DOHH2 (cell line): Measurements from ENCODE around the gene GABRG2.

Experiments used
- H3F3A ChIP-seq: fragments of 200-600 bp; sonication (generic), shearing (Covaris generic); 2 replicates; pipeline ENCODE4 v1.6.0; 2016; ENCODE audit warnings: antibody characterized with exemption, mild to moderate bottlenecking; ENCODE audit not compliant: control insufficient read depth, insufficient read depth
- H3K27ac ChIP-seq: fragments of 200-600 bp; sonication (generic); 2 replicates; pipeline ENCODE4 v1.5.1; 2014; ENCODE audit warnings: low read depth, mild to moderate bottlenecking, low read length, moderate library complexity
- H3K27me3 ChIP-seq: fragments of 200-600 bp; sonication (generic); 2 replicates; pipeline ENCODE4 v1.6.1; 2014; ENCODE audit warnings: mild to moderate bottlenecking, low read length, mixed read lengths; ENCODE audit not compliant: control insufficient read depth
- H3K36me3 ChIP-seq: fragments of 200-600 bp; sonication (generic); 2 replicates; pipeline ENCODE4 v1.6.1; 2014; ENCODE audit warnings: mild to moderate bottlenecking, low read length, moderate library complexity, mixed read lengths; ENCODE audit not compliant: control insufficient read depth
- H3K4me1 ChIP-seq: fragments of 200-600 bp; sonication (generic); 2 replicates; pipeline ENCODE4 v1.6.1; 2014; ENCODE audit warnings: mild to moderate bottlenecking, low read length, mixed read lengths; ENCODE audit not compliant: control insufficient read depth
- H3K4me2 ChIP-seq: fragments of 200-600 bp; sonication (generic); 2 replicates; pipeline ENCODE4 v1.6.0; 2014; ENCODE audit warnings: mild to moderate bottlenecking, low read length, moderate library complexity
- H3K4me3 ChIP-seq: fragments of 200-600 bp; sonication (generic); 2 replicates; pipeline ENCODE4 v1.5.1; 2014; ENCODE audit warnings: mild to moderate bottlenecking, low read length, mixed read lengths
- H3K79me2 ChIP-seq: fragments of 200-600 bp; sonication (generic); 2 replicates; pipeline ENCODE4 v1.6.1; 2014; ENCODE audit warnings: mild to moderate bottlenecking, low read length, mixed read lengths; ENCODE audit not compliant: control insufficient read depth
- H3K9me2 ChIP-seq: fragments of 200-600 bp; sonication (generic); replicated peaks from 2 replicates; pipeline ENCODE4 v1.6.1; 2014; ENCODE audit warnings: mild to moderate bottlenecking, low read length, mixed read lengths; ENCODE audit not compliant: control insufficient read depth
- H3K9me3 ChIP-seq: fragments of 200-600 bp; sonication (generic); 2 replicates; pipeline ENCODE4 v1.6.1; 2014; ENCODE audit warnings: antibody characterized with exemption, low read length, mixed read lengths; ENCODE audit not compliant: control insufficient read depth, insufficient read depth
- H4K20me1 ChIP-seq: fragments of 200-600 bp; sonication (generic); 2 replicates; pipeline ENCODE4 v1.6.0; 2014; ENCODE audit warnings: low read depth, mild to moderate bottlenecking, antibody characterized with exemption, low read length, moderate library complexity; ENCODE audit not compliant: control insufficient read depth, insufficient read depth
- CTCF ChIP-seq: fragments of 200-600 bp; sonication (generic); IDR thresholded peaks from one replicate; pipeline ENCODE4 v1.5.1; 2014; ENCODE audit warnings: antibody characterized with exemption, mild to moderate bottlenecking, low read depth, low read length; ENCODE audit not compliant: poor library complexity, severe bottlenecking
- EZH2phosphoT487 ChIP-seq: fragments of 200-600 bp; sonication (generic); IDR thresholded peaks from 2 replicates; pipeline ENCODE4 v1.6.1; 2017; ENCODE audit warnings: borderline replicate concordance, mild to moderate bottlenecking, antibody characterized with exemption, low read length, moderate library complexity, mixed read lengths

GABRG2 gene

GRCh38 chr5:162154242-162154641 is 86.7 kb downstream of the GABRG2 start:
- H3F3A ChIP-seq: no peaks in the 10 kb centered on the region
- no peaks in the 10 kb centered on the region for H3K9me2 ChIP-seq
- H3K4me1 ChIP-seq: no peaks in the 10 kb centered on the region
- no peak overlapping the region for H3K4me2 ChIP-seq
- no peak overlapping the region for H3K4me3 ChIP-seq
- TF ChIP-seq CTCF (no peak), EZH2phosphoT487 (no peak)
- H3K36me3 ChIP-seq: no peaks in the 10 kb centered on the region
- H3K27ac ChIP-seq: no peak overlapping the region
- H3K27me3 ChIP-seq: no peaks in the 10 kb centered on the region
- no peaks in the 10 kb centered on the region for H3K9me3 ChIP-seq
- H4K20me1 ChIP-seq: no peaks in the 10 kb centered on the region
- no peaks in the 10 kb centered on the region for H3K79me2 ChIP-seq

- Histone ChIP-seq H3K36me3 (no peaks in the 10 kb centered on the region), H3K9me3 (no peaks in the 10 kb centered on the region), H3F3A (no peaks in the 10 kb centered on the region), H4K20me1 (no peaks in the 10 kb centered on the region), H3K27ac (no peak overlapping the region), H3K4me1 (no peaks in the 10 kb centered on the region), H3K4me3 (no peak overlapping the region), H3K9me2 (no peaks in the 10 kb centered on the region), H3K79me2 (no peaks in the 10 kb centered on the region), H3K4me2 (no peak overlapping the region), H3K27me3 (no peaks in the 10 kb centered on the region)
- TF ChIP-seq CTCF: no peak
- no peak for TF ChIP-seq EZH2phosphoT487
Measured at GRCh38 chr5:162160401-162160800, 92.8 kb downstream of the GABRG2 start.

GRCh38 chr5:162163663-162164062 is 96.1 kb downstream of the GABRG2 start:
- no peak overlapping the region for H3K4me2 ChIP-seq
- no peaks in the 10 kb centered on the region for H3K27me3 ChIP-seq
- no peak overlapping the region for H3K27ac ChIP-seq
- no peaks in the 10 kb centered on the region for H4K20me1 ChIP-seq
- no peaks in the 10 kb centered on the region for H3F3A ChIP-seq
- no peaks in the 10 kb centered on the region for H3K9me2 ChIP-seq
- no peaks in the 10 kb centered on the region for H3K9me3 ChIP-seq
- no peak overlapping the region for H3K4me3 ChIP-seq
- no peaks in the 10 kb centered on the region for H3K4me1 ChIP-seq
- no peaks in the 10 kb centered on the region for H3K79me2 ChIP-seq
- TF ChIP-seq CTCF: no peak
- no peak for TF ChIP-seq EZH2phosphoT487
- H3K36me3 ChIP-seq: no peaks in the 10 kb centered on the region

- H3K27ac ChIP-seq: no peak overlapping the region
- H3K9me3 ChIP-seq: no peaks in the 10 kb centered on the region
- no peaks in the 10 kb centered on the region for H3K79me2 ChIP-seq
- no peaks in the 10 kb centered on the region for H3F3A ChIP-seq
- no peak overlapping the region for H3K4me2 ChIP-seq
- H4K20me1 ChIP-seq: no peaks in the 10 kb centered on the region
- H3K9me2 ChIP-seq: no peaks in the 10 kb centered on the region
- H3K4me1 ChIP-seq: no peaks in the 10 kb centered on the region
- no peak overlapping the region for H3K4me3 ChIP-seq
- H3K27me3 ChIP-seq: no peaks in the 10 kb centered on the region
- no peaks in the 10 kb centered on the region for H3K36me3 ChIP-seq
- TF ChIP-seq CTCF (no peak), EZH2phosphoT487 (no peak)
Measured at GRCh38 chr5:162174358-162174974, 106.9 kb downstream of the GABRG2 start.
